GM18861 (cell line): ENCODE results near the gene WAPL.
"Not testable (repeated sequence)": the region's sequence is repeated elsewhere in the genome, so short reads cannot be mapped to it uniquely, and the experiment has no call there.

Experiments
- ATAC-seq: cut with Tn5 transposase; IDR thresholded peaks from one replicate; pipeline ENCODE4 v1.9.1; 2021; ENCODE audit not compliant: unreplicated experiment

WAPL gene

GRCh38 chr10:86525713-86526112, 4.1 kb upstream of the WAPL start:
- not testable (repeated sequence) for ATAC-seq

- ATAC-seq = no peak
Measured at GRCh38 chr10:86524225-86524962, 2.8 kb upstream of the WAPL start.

- no peak for ATAC-seq
Measured at GRCh38 chr10:86523348-86523747, 1.8 kb upstream of the WAPL start.

- ATAC-seq = no peak
Measured at GRCh38 chr10:86522510-86522855, 891 bp upstream of the WAPL start.

GRCh38 chr10:86520871-86521677, 518 bp downstream of the WAPL start:
- ATAC-seq = peak; percentile 6

GRCh38 chr10:86518781-86519180, 2.8 kb downstream of the WAPL start:
- ATAC-seq = no peak

GRCh38 chr10:86512137-86512536, 9.5 kb downstream of the WAPL start:
- no peak for ATAC-seq

GRCh38 chr10:86511027-86511865, 10.3 kb downstream of the WAPL start:
- ATAC-seq = no peak

- ATAC-seq = no peak
Measured at GRCh38 chr10:86509145-86509544, 12.4 kb downstream of the WAPL start.

- no peak for ATAC-seq
Measured at GRCh38 chr10:86508217-86508616, 13.4 kb downstream of the WAPL start.

- no peak for ATAC-seq
Measured at GRCh38 chr10:86506499-86506898, 15.1 kb downstream of the WAPL start.

GRCh38 chr10:86506062-86506461, 15.5 kb downstream of the WAPL start:
- no peak for ATAC-seq

- ATAC-seq = no peak
Measured at GRCh38 chr10:86504510-86504909, 17.1 kb downstream of the WAPL start.

GRCh38 chr10:86500846-86501245, 20.7 kb downstream of the WAPL start:
- no peak for ATAC-seq

GRCh38 chr10:86498598-86498997, 23.0 kb downstream of the WAPL start:
- no peak for ATAC-seq

- ATAC-seq = no peak
Measured at GRCh38 chr10:86497621-86498020, 24.0 kb downstream of the WAPL start.

- ATAC-seq = no peak
Measured at GRCh38 chr10:86489960-86490612, 31.5 kb downstream of the WAPL start.

GRCh38 chr10:86489071-86489810, 32.4 kb downstream of the WAPL start:
- no peak for ATAC-seq

- ATAC-seq = no peak
Measured at GRCh38 chr10:86486856-86487255, 34.7 kb downstream of the WAPL start.

GRCh38 chr10:86483664-86484063, 37.9 kb downstream of the WAPL start:
- no peak for ATAC-seq
